HG03432 (cell line): ENCODE data around the gene ATP6V0B.

Source experiments
- ATAC-seq: cut with Tn5 transposase; IDR thresholded peaks from one replicate; pipeline ENCODE4 v1.9.1; 2021; ENCODE audit warnings: mild to moderate bottlenecking, moderate library complexity; ENCODE audit not compliant: unreplicated experiment

The ATP6V0B gene

DNA sequence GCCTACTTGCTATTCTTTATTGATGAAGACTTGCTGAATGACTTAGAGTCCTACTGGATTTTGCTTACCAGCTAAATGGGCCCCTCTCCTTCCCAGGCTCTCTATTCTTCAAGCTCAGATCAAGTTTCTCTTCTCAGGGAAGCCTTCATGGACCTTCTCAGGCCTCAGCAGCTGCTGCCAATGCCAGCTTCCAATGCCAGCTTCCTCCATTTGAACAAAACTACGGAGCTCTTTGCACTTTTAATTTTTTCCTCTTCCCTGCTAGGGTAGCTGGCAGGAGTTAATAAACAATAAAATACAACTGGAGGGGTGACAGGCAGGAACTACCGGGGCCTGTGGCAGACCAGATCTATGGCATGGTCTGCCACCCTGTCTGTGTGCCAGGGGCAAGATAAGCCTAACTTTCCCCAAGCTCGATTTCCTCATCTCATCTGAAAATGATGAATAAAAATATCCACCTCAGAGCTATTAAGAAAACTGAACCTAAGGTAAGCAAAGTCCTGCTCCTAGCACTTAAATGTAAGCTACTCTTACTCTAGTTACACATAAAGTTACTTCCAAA is 29.0 kb upstream of the ATP6V0B start:
- no peak for ATAC-seq

DNA sequence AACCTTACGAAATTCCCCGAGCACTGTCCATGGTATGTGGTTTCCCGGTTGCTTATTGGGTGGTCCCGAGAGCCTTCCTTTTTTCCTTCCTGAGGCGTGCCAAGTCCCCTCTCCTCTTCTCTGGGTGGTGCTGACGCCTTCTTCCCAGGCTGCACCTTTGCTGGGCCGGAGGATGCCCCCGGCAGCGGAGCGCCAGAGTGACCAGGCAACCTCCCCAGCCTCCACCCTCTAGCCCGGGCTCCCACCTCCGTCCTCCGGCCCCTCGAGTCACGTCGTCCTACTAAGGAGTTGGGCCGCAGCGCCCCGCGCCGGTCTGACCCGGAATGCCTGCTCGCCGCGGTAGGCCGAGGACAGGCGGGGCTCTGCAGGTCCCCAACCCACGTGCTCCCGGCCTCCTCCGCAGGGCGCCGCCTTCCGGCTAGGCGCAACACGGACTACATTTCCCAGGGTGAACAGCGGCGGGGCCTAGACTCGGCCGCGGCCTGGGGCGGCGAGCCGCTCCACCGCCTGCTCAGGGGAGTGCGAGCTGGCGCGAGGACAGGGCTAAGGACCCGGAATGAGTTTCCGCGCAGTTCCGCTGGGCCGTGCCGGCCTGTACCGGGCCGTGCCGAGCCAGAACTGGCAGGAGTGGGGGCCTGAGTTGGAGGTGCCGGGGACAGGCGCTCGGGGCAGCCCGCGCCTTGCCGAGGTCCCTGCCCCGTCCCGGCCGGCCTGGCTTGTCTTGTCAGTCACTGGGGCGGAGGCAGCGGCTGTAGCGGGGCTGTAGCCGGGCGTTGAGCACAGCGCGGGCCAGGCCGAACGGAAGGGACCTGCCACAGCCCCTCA is 28.3 kb upstream of the ATP6V0B start, which contains the start of gene IPO13:
Gene IPO13 (plus strand): TSS at position 715 of the 825 bp plus-strand sequence. CDS start 651 bp downstream, outside the sequence.
- ATAC-seq, result peak; percentile 93

DNA sequence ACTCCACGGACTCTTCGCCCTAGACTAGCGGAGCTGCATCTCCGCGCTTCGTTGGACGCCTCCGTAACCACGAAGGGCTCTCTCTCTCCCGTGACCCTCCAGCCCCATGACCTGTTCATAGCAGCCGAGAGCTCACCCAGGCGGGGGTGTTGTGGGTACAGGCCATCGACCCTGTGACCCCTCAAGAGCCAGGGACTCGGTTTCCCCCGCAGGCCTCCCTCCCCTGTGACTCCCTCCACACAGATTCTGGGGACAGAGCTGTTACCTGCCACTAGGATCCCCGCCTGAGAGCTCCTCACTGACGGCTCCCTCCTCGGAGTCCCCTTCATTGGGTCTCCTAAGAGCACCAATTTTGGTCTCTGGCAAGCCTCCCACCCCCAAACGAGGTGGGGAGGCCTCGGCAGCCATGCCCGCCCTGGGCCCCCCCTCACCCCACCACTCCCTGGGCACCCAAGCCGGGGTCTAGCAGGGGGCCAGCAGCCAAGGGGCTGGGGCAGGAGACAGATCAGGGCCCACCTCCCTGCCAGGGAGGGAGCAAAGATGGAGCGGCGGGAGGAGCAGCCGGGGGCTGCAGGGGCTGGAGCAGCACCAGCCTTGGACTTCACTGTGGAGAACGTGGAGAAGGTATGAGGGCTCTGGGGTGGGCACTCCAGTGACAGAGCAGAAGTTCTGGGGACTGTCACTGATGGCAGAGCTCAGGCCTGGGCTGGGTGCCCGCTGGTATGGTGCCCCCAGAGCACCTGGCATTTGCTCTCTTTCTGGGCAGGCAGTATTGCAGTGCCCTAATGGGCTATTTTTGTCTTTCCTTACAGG is 27.5 kb upstream of the ATP6V0B start:
- ATAC-seq, result no peak

DNA sequence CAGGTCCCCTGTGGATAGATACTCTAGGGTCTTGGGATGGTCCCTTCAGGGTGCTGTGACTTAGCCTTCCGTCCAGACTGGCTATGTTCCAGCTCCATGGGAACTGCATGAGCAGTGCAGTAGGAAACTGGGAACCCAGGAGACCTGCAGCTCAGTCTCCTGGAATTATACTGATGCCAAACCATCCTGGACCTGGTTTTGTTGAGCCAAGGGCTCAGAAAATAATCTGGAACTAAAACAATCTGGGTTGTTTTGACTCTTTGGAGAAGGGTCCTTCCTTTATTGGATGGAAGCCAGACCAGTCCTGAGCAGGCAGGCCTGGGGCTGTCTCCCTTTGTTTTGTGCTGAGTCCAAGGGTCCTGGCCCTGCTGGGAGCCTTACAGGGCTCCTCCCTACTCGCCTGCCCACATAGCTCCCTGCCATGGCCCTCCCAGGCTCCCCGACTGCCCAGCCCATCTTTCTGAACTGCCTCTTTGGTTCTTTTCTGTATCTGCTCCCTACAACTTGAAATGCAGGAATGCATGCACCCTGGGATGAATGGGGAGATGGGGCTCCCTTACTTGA is 26.8 kb upstream of the ATP6V0B start:
- no peak for ATAC-seq

DNA sequence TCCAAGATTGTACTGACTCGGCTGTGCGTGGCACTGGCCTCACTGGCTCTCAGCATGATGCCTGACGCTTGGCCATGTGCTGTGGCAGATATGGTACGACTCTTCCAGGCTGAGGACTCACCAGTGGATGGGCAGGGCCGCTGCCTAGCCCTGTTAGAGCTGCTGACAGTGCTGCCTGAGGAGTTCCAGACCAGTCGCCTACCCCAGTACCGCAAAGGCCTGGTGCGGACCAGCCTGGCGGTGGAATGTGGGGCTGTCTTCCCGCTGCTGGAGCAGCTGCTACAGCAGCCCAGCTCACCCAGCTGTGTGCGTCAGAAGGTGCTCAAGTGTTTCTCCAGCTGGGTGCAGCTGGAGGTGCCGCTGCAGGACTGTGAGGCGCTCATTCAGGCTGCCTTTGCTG is 25.1 kb upstream of the ATP6V0B start:
- no peak for ATAC-seq

DNA sequence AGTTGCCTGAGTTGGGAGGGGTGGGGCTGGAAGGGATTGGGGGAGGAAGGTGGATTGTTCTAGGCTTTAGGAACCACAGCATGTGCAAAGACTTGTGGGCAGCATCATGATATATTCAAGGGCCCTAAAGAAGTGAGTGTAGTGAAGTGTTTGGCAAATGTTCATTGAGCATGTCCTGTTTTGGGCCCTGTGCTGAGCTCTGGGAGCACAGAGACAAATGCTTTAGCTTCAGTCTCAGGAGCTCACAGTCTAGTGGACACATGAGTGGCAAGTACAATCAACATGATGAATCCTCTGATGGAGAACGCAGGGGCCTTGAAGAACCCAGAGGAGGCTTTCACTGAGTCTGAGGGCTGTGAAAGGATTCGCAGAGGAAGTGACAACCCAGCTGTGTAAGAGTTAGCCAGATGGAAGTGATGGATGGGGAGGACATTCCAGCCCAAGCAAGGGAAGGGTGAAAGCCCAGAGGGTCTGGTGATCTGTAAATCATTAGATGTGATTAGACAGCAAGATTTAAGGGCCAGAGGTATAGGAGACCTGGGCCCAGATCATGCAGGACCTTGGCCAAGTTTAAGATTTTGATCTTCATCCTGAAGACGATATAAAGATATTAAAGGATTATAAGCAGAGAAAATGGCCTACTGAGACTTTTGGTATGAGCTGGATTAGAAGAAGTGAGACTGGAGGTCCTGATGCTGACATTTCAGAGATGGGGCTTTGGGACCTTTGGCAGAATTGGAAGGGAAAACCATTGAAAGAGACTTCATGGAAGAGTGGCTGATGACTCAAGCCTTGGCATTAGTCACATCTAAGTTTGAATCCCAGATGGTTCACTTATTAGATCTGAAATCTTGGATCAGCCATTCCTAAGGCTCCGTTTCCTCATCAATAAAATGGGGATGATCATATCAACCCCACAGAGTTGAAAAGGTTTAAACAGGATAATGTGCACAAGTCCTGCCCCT is 23.5 kb upstream of the ATP6V0B start:
- no peak for ATAC-seq

DNA sequence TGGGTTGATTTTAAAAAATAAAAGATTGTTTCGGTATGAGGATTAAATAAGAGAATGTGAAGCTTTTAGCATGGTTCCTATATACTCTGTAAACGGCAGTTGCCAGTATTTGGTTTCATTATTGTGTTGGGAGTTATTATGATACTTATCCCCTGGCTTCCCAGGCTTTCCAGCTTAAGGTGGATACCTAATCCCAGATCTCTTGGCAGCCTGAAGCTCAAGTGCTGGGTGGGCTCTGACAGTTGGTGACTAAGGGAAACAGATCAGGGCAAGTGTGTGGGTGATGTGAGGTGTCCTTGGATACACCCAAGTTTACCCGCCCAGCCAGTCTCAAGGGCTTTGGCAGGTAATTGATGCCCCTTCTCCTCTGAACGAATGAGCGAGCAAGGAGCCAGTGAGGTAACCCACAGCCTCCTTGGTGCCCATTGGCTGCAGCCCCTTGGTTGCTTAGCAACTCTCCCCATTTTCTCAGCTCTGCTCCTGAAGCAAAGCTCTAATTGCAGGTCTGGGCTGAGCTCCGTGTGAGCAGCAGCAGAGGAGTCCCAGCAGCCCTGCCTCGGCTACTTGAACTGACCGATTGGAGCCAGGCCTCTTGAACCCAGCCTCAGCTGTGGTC is 21.9 kb upstream of the ATP6V0B start:
- no peak for ATAC-seq

DNA sequence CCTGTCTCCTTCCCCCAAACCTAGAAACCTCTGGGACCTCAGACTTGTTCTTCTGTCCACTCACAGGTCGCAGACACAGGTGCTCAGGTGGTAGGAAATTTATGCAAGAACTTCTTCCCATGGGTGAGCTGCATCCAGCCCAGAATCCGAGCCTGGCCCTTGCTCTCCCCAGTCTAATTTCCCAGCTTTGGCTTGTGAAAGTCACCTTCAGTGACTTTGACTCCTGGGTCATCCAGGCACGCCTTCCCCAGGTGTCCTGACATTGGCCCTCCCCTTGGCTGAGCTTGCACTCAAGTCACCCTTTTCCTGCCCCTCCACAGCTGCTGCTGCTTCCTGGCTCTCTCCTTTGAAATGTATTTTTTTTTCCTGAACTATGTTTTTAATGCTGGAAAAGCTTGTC is 21.4 kb upstream of the ATP6V0B start:
- ATAC-seq, result no peak

DNA sequence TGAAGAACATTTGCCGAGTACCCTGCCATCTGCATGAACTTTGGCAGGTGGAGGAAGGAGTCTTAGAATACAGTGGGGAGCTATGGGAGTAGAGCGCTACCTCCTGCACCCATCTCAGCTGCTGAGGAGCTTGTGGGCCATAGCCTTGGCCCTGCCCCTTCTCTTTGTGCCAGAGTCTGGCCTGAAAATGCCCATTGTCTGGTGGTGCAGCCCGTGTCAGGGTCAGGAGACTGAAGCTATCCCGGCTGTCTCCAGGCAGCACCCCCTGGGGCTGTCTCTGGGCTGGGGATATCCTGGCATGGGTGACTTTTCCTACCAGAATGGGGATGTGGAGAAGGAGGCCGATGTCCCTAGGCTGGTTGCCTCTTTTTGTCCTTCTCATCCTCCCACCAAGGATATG is 20.7 kb upstream of the ATP6V0B start:
- no peak for ATAC-seq

DNA sequence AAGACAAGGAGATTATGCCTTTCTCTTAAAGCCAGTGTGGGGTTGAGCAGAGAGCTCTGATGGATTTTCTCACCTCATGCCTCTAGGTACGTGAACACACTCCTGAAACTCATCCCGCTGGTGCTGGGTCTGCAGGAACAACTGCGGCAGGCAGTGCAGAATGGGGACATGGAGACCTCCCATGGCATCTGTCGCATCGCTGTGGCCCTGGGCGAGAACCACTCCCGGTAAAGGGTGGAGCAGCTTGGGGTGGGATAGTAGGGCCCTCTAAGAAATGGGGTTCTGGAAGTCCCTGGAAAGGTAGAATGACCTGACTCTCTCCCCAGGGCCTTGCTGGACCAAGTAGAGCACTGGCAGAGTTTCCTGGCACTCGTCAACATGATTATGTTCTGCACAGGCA is 18.5 kb upstream of the ATP6V0B start:
- no peak for ATAC-seq

DNA sequence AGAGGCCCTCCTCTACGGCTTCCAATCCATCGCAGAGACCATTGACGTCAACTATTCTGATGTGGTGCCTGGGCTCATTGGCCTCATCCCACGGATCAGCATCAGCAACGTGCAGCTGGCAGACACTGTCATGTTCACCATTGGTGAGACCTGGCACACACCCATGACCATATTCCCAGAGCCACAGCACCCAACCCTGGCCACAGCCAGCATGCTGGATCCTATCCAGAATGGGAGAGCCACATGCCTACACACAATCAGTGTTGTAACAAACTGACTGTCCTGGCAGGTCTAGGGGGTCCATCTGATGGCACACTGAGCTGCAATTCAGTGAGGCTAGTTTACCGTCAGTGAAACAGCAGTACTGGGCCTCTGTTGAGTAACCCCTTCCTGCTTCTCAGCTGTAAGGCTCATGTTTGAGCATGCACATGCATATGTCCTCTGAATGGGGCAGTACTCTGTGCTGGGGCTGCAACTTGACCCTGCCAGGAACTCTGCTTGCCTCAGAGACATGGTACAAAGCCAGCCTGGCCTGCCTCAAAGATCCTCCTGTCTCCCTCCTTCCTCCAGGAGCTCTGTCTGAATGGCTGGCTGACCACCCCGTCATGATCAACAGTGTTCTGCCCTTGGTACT is 17.2 kb upstream of the ATP6V0B start:
- ATAC-seq, result no peak

DNA sequence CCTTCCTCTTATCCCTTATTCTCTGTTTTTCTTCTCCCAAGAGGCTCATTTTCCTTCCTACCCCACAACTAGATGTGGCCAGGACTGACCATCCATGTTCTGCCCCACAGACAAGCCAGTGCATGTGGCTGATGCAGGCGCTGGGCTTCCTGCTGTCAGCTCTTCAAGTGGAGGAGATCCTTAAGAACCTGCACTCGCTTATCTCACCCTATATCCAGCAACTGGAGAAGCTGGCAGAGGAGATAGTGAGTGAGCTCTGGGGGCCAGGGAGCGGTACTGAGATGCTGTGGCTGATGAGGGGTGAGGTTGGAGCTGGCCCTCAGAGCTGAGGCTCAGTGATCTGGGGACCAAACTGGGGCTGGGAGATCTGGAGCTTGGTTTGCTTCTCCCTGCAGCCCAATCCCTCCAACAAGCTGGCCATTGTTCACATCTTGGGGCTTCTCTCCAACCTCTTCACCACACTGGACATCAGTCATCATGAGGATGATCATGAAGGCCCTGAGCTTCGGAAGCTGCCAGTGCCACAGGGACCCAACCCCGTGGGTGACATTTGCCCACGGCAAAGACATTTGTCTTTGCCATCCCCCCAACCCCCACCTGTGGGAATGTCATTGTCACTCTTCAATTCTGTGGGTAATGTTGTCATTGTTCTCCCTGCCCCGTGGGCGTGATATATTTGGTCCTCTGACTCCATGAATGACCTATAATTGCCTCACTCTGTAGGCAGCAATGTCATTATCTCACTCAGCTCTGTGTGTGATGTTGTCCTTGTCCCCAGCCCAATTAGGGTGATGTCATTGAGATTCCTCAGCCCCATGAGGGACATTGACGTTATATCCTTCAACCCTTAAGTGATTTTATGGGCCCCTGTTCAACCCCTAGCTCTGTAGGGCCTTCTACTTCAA is 16.2 kb upstream of the ATP6V0B start:
- ATAC-seq, result no peak

DNA sequence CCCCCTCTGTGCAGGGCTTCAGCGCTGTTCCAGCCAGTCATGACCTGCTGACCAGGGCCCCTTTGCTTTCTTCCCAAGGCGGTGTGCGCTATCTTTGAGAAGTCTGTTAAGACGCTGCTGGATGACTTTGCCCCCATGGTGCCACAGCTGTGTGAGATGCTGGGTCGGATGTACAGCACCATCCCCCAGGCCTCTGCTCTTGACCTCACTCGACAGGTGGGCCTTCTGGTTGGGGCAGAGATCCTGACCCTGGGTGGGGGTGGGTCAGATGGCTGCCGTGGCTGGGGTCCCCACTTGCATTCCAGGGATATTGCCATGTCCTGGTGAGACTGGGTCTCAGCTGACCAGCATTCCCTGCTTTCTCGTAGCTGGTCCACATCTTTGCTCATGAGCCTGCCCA is 14.0 kb upstream of the ATP6V0B start:
- ATAC-seq, result no peak

DNA sequence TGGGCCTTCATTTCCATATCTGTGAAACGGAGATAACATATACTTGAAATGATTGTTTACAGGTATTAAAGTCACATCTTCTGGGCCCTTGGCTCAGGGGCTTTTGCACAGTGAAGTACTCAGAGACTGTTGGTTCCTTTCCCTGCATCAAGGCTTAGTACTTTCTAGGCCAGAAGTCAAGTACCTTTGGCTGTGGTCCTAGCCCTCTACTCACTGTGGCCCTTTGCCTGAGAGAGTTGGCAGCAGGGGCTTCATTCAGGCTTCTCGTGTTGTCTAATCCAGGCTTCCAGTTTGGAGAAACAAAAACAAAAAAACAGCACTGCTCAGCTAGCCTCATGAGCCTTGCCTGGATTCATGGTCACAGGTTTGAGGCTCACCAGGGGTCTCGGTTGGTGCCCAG is 13.1 kb upstream of the ATP6V0B start:
- no peak for ATAC-seq

DNA sequence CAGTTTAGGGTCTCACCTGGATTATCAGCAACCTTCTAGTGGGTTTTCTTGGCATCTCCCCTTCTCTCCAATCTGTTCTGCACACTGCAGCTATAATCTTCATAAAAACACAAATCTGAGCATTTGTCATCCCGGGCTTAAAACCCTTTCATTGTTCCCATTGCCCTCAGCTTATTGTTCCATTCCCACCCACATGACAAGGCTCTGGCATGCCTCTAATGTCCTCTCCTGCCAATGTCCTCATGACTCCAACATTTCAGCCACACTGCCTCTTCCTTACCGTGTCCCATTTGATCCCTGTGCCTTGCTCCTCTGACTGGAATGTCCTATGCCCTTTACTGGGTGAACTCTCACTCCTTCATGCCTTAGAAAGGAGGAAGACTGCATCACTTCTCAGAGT is 12.4 kb upstream of the ATP6V0B start:
- no peak for ATAC-seq

DNA sequence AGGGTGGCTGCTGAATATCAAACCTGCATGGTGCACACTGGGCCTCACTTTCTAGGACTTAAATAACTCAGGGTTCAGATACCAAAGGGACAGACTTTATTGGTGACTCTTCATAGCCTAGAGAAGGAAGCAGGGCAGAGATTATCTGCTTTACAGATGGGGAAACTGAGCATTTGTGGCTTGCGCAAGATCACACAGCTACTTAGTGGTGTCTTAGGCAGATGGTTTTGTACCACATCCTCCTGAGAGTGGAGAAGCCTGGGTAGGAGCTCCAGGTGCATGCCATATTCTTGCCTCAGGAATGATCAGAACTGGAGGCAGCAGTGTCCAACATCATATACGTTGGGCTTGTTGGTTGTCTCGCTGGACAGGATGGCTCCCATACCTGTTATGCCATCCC is 11.8 kb upstream of the ATP6V0B start:
- no peak for ATAC-seq

DNA sequence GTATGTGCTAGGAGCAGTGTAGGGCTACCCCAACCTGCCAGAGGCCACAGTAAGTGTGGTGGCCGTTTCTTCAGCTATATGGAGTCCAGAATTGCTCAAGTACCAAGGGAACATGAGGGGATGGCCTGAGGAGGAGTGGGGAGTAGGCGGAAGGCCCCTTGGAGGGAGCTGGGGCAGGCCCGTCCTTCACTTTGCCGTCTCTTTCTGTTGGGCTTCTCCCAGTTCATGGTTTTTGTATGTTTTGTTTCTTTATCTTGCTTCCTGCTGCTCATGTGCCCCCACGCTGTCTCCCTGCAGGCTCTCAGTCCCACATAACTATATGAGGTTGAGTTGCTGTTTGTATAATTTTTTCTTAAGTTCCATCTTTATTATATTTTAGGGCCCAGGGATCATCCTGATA is 10.9 kb upstream of the ATP6V0B start:
- no peak for ATAC-seq

DNA sequence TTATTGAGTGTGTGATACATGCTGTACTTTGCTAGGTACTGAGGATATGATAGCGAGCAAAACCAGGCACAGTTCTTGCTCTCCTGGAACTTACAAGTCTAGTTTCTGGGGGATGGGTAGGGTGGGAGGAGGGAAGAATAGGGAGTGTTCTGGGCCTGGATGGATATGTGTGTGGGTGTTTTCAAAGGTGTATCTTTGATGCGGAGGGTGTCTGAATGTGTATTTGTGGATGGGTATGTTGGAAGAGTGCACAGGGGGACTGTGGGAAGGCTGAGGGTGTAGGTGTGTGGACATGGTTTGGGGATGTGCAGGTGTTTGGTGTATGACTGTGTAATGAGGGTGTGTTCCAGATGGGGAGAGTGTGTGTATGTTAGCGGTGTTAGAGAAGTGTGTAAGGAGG is 9.4 kb upstream of the ATP6V0B start:
- no peak for ATAC-seq
